AG09319 (cell line): ENCODE results near the gene SFRP4.

Source experiments
- DNase-seq: peaks from one replicate; pipeline ENCODE4 v3.0.0-alpha.2; 2010; ENCODE audit warnings: low read depth; ENCODE audit errors: extremely low read depth
- TF ChIP-seq, protein P1 (sequence below): IDR thresholded peaks from 2 replicates; pipeline ENCODE4 v1.5.1; 2011; ENCODE audit warnings: low read depth, mild to moderate bottlenecking, inconsistent platforms, low read length, moderate library complexity

The SFRP4 gene

DNA sequence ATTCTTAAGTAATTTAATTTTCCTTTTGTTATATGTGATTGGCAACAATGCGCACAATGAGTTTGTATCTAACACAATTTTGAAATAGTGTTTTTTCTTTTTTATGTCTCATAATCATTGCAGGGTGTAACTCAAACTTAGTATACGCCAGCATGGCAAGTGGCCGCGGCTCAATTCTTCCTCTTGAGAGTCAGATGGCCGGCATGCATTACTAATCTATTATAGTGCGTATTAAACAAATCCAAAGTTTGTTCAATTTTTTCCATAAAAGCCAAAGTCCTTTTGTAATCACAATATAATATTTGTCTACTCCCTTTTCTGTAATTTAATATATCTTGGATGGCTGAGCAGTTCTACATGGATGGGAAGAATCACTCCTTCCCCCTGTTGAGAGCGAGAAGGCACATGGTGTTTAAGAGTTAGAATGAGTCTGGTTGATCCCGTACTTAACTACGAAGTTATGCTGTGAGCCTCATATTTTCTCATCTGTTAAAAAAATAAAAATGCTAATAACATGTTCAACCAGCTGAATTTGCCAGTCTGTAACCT, 16.5 kb upstream of the SFRP4 start:
- DNase-seq: no peak
- TF ChIP-seq, protein P1, sequence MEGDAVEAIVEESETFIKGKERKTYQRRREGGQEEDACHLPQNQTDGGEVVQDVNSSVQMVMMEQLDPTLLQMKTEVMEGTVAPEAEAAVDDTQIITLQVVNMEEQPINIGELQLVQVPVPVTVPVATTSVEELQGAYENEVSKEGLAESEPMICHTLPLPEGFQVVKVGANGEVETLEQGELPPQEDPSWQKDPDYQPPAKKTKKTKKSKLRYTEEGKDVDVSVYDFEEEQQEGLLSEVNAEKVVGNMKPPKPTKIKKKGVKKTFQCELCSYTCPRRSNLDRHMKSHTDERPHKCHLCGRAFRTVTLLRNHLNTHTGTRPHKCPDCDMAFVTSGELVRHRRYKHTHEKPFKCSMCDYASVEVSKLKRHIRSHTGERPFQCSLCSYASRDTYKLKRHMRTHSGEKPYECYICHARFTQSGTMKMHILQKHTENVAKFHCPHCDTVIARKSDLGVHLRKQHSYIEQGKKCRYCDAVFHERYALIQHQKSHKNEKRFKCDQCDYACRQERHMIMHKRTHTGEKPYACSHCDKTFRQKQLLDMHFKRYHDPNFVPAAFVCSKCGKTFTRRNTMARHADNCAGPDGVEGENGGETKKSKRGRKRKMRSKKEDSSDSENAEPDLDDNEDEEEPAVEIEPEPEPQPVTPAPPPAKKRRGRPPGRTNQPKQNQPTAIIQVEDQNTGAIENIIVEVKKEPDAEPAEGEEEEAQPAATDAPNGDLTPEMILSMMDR: no peak

DNA sequence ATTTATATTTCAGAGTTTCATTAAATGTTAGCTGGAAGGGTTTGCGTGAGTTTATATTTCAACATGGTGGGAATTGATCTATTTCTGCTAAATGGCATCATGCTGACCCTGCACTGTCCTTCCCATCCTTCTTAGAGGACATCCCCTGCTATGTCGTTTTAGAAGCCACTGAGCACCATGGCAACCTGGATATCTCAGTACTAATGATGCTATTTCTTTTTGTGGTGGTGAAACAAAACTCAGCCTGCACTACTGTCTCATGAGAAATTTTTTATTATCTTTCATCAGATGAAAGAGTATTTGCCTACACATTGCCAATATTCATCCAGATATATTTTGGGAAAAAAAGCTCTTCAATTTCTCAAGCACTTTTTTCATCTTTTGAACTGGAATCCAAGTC, 15.9 kb upstream of the SFRP4 start:
- TF ChIP-seq, protein P1: no peak

DNA sequence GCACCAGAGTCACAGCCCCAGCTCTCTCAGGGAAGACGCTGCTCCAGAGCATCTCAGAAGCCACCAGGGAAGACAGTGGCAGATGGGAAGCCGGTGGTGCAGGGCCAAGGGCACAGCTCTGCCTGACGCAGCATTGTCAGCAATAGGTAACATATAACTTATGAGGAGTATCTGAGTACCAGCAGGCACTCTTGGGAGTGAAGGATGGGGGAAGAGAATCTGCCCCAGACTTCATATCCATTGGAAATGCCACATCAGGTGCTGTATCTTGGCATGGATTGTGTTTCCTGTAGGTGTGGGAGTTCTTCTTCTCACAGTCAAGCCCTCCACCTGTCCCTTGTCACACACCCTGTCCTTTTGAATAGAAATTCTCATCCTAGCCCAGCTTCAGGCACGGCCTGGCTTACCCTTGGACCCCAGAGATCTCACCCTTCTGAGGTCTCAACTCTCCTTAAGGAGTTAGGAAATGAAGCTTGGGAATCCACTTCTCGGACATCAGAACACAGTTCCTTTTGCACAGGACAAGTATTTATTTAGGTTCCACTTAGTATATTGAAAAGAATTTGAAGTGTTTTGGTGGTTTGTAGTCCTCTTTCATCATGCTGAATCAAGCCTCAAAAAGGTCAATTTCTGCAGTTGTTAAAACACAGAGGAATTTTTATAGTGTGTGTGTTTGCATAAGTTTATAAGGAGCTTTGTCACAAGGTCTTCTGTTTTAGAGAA, 13.8 kb upstream of the SFRP4 start:
- TF ChIP-seq, protein P1: no peak
- no peak for DNase-seq

More for the DNA sequence above, 15.9 kb upstream of the SFRP4 start:
- no peak for DNase-seq

DNA sequence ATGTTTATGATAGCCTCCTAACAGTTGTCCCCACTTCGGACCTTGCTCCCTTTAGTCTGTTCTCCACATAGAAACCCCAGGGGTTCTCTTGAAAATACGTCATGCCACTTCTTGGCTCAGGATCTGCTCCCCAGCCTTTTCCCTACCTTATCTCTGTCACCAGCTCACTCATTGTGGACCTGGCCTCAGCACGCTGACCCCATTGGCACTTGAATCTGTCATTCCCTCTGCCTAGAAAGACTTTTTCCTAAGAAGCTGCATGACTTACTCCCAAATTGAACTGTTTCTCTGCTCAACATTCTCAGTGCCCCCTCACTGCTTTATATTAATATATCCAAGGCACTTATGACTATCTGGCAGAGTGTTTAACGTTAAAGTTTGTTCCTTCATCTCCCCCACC, 12.3 kb upstream of the SFRP4 start:
- DNase-seq: no peak
- TF ChIP-seq, protein P1: no peak

DNA sequence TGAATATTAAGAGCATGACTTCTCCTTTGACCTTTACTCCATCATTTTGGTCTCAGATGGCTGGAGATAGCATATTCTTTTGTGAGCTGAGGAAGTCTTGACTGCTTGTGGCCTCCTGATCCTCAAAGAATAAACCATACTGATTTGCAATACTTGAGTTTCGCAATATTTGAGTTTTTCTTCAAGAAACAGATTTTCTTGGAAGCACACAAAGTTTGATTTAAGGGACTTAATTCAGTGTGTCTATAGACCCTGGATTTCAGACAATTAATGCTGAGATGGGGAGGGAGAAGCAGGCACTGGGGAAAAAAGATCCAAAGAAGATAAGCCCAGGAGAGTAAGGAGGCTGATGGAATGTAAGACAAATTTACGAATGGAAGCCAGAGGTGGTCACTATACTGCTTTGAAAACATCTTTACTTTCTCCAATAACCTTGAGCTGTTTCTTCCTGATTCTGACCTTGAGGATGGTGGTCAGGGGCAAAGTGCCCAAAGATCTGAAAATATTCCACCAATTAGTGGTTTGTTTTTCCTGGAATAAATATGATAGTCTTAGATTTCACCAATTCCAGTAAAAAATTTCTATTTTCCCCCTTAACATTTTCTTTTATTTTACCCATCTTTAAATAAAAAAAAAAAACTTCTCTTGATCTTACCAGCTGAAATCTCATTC, 11.3 kb upstream of the SFRP4 start:
- TF ChIP-seq, protein P1: no peak
- no peak for DNase-seq

DNA sequence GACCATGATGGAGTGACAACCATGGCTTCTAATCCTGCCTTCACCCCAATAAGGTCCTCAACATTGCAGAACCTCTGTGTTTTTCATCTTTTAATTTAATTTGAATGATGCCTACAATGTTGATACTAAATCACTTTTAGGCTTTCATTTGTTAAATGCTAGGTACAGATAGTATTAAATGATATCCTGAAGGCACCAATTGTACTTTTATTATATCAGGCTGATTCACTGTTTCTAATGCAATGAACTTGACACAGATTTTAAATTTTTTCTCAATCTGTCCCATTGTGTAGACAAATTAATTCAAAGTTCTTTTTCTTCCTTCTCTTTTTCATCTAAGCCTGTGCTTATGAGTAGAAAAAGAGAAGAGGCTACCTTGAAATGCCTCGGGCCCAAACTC, 9.0 kb upstream of the SFRP4 start:
- DNase-seq: no peak
- TF ChIP-seq, protein P1: no peak

DNA sequence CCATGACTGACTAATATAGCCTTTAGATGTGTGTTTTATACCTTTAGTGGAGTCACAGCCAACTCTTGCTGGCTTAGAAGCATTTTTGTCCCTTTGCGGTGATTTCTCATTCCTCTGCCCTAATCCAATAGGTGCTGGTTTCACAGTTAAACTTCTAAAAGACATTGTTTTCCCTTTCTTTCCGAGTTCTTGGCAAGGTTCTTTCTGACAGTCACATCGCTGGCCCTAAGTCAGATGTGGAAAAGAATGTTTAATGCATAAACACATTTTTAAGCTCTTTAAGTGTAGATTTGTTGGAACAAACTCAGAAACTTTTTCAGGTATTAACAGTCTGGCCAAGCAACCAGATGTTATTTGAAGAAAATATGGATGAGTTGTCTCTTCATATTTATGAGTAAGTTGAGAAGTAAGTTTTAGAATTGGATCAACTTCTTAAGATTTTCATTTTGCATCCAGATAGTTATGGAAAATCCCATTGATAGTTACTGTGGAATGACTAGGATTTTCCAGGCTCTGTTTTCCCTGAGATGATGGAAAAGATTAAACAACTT, 7.9 kb upstream of the SFRP4 start:
- no peak for DNase-seq
- TF ChIP-seq, protein P1: no peak
